Cardiac muscle cell (in vitro differentiated cells and primary cell): ENCODE results near the gene SGO2. TPM values are rescaled to one million over a fixed set of nuclear protein-coding genes. Genes with fewer than 3 reads are reported as not detected.

ENCODE experiments used
- DNase-seq, 2 donors: peaks; one replicate each; pipeline versions ENCODE4 v3.0.0 to v3.0.0-alpha.2; 2010 to 2017; ENCODE audit warnings: low read depth in 1 of 2, low spot score in 1 of 2
- H3K27ac ChIP-seq: fragments of 200-600 bp; sonication (generic); 2 replicates; pipeline ENCODE4 v1.5.1; 2016
- H3K27me3 ChIP-seq: fragments of 200-600 bp; sonication (generic); 2 replicates; pipeline ENCODE4 v1.6.0; 2016; ENCODE audit warnings: control low read depth
- H3K36me3 ChIP-seq: fragments of 200-600 bp; sonication (generic); 2 replicates; pipeline ENCODE4 v1.5.1; 2016; ENCODE audit warnings: control low read depth
- H3K4me1 ChIP-seq: fragments of 200-600 bp; sonication (generic); 2 replicates; pipeline ENCODE4 v1.8.1; 2017; ENCODE audit warnings: low read depth, mild to moderate bottlenecking, mixed run types
- H3K4me3 ChIP-seq: fragments of 200-600 bp; sonication (generic); 2 replicates; pipeline ENCODE4 v1.5.1; 2016; ENCODE audit warnings: mild to moderate bottlenecking
- H3K9me3 ChIP-seq: fragments of 200-600 bp; sonication (generic); 2 replicates; pipeline ENCODE4 v1.5.1; 2017; ENCODE audit warnings: low read depth, mild to moderate bottlenecking, control low read depth
- polyA plus RNA-seq: library from polyadenylated mRNA; unstranded; fragments of >200 nt; fragmentation: Nextera tagmentation; extraction: Ambion mirVana; gene quantifications from 2 replicates; pipeline ENCODE4 v1.2.1, GENCODE V29; 2016
- total RNA-seq: library from RNA; depleted of rRNA; stranded (reverse); fragments of >200 nt; gene quantifications from 2 replicates; pipeline ENCODE4 v1.2.3, GENCODE V29; 2016
- TF ChIP-seq, protein P1 (sequence below): IDR thresholded peaks from 2 replicates; pipeline ENCODE4 v1.5.1; 2012; ENCODE audit warnings: low read depth, mild to moderate bottlenecking, low read length

The SGO2 gene
- total and polyA plus RNA-seq, 2 experiments from 2014 or later: 8.1 to 13.9 TPM

DNA sequence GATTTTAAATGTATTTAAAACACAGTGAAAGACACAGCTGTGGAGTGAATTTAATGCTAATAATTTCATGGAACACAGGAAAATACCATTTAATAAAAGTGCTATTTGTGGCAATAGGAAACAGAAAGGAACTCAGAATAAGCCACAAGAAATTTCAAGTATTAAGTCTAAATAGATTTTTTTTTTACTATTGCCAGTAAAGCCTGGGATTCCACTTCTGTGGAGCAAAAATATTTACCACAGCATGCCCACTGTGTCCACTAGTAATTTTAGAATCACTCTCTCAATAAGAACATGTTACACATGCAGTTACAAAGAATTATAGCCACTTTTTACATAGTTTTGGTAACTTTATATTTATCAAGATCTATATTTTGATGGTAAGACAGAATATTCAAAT is 33.4 kb upstream of the SGO2 start:
- Histone ChIP-seq H3K36me3 (peaks cover 15% of the 10 kb centered on the region), H3K9me3 (no peaks in the 10 kb centered on the region)

DNA sequence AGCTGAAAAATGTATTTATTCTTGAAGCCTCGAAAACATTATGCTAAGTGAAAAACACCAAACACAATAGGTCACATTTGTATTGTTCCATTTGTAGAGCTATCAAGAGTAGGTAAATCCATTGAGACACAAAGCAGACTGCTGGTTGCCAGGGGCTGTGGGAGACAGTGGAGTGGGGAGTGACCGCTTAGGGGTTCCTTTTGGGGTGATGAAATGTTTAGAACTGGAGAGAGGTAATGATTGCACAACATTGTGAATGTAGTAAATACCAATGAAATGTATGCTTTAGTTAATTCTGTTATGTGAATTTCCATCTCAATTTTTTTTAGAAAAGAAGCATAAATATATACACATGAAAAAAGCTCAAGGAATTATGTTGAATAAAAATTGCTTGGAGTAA is 32.0 kb upstream of the SGO2 start:
- no peak for DNase-seq
- TF ChIP-seq, protein P1, sequence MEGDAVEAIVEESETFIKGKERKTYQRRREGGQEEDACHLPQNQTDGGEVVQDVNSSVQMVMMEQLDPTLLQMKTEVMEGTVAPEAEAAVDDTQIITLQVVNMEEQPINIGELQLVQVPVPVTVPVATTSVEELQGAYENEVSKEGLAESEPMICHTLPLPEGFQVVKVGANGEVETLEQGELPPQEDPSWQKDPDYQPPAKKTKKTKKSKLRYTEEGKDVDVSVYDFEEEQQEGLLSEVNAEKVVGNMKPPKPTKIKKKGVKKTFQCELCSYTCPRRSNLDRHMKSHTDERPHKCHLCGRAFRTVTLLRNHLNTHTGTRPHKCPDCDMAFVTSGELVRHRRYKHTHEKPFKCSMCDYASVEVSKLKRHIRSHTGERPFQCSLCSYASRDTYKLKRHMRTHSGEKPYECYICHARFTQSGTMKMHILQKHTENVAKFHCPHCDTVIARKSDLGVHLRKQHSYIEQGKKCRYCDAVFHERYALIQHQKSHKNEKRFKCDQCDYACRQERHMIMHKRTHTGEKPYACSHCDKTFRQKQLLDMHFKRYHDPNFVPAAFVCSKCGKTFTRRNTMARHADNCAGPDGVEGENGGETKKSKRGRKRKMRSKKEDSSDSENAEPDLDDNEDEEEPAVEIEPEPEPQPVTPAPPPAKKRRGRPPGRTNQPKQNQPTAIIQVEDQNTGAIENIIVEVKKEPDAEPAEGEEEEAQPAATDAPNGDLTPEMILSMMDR: no peak
- no peaks in the 10 kb centered on the region for H3K9me3 ChIP-seq
- peaks cover 19% of the 10 kb centered on the region for H3K36me3 ChIP-seq
- H3K4me1 ChIP-seq: no peaks in the 10 kb centered on the region
- no peaks in the 10 kb centered on the region for H3K27me3 ChIP-seq
- H3K4me3 ChIP-seq: no peak overlapping the region
- H3K27ac ChIP-seq: no peak overlapping the region

More for the DNA sequence above, 33.4 kb upstream of the SGO2 start:
- Histone ChIP-seq H3K4me1 (no peaks in the 10 kb centered on the region), H3K4me3 (no peak overlapping the region), H3K27ac (no peak overlapping the region), H3K27me3 (no peaks in the 10 kb centered on the region)
- DNase-seq: no peak
- TF ChIP-seq, protein P1: no peak

DNA sequence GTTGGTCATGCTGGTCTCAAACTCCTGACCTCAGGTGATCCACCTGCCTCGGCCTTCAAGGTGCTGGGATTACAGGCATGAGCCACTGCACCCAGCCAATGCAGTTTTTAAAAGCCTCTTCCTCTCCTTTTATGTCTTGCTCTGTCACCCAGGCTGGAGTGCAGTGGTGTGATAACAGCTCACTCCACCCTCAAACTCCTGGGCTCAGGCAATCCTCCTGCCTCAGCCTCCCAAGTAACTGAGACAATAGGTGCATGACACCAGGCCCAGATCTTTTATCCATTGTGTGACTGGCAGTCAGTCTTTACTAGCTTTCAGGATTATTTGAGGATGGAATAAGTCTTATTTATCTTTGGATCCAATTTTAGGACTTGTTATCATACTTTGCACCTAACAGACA is 29.3 kb upstream of the SGO2 start:
- no peak for DNase-seq
- H3K36me3 ChIP-seq: peaks cover 19% of the 10 kb centered on the region
- H3K4me1 ChIP-seq: no peaks in the 10 kb centered on the region
- H3K27ac ChIP-seq: no peak overlapping the region
- H3K27me3 ChIP-seq: no peaks in the 10 kb centered on the region
- H3K4me3 ChIP-seq: no peak overlapping the region
- TF ChIP-seq, protein P1: no peak
- no peaks in the 10 kb centered on the region for H3K9me3 ChIP-seq

DNA sequence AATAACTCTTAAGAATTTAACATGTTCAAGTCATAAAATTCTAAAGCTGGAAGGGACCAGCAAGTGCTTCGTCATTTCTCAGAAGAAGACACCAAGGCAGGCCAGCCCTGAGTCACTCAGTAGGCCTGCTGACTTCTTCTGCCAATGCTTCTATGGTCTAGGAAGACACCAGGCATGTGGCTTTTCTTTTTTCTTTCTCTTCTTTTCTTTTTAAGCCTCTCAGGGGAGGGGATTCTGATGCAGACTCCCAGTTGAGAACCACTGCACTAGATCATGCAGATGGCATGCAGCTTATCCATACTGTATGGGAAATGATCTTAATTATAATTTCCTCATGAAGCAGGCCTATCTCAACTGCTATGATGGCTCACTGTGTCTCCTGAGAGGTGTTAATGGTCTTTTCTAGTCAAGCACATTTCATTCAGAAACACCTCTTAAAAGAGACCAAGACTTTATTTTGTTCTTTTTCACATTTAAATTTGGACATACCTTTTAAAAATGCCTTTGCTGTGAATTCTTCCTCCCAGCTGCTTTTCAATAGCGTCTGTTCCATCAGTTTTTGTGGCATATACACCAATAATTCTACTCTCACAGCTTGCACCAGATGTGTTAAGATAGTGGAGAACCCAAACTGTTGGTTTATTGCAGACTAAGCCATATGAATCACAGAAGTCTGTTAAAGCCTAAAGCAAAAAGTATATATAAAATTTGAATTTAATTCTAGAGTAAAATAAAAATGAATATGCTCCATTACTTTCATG is 27.4 kb upstream of the SGO2 start:
- TF ChIP-seq, protein P1: no peak
- Histone ChIP-seq H3K4me1 (no peaks in the 10 kb centered on the region), H3K27ac (no peak overlapping the region), H3K9me3 (no peaks in the 10 kb centered on the region), H3K27me3 (no peaks in the 10 kb centered on the region), H3K4me3 (no peak overlapping the region), H3K36me3 (peaks cover 17% of the 10 kb centered on the region)
- DNase-seq: no peak

DNA sequence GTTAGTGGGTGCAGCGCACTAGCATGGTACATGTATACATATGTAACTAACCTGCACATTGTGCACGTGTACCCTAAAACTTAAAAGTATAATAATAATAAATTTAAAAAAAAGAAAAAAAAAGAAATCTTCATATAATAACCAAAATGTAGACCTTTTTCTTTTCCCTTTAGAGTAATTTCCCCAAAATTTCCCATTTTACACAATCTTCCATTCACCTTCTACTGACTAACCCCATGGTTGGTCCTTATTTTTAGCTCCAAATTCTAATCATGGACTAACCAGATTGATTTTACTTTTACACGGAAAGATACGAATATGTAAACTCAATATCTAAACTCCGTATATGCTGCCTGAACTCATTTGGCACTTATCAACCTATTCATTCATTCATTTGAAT is 23.8 kb upstream of the SGO2 start:
- Histone ChIP-seq H3K27me3 (no peaks in the 10 kb centered on the region), H3K4me1 (no peaks in the 10 kb centered on the region), H3K4me3 (no peak overlapping the region), H3K36me3 (peaks cover 17% of the 10 kb centered on the region), H3K27ac (no peak overlapping the region), H3K9me3 (no peaks in the 10 kb centered on the region)
- no peak for DNase-seq
- TF ChIP-seq, protein P1: no peak
